Muscle of leg (tissue), 16 donors: ENCODE results near the gene SELENOK. TPM values are rescaled to one million over a fixed set of nuclear protein-coding genes. Genes with fewer than 3 reads are reported as not detected.
A peak's percentile ranks its signal among the peaks of the same experiment; 100 is the strongest.

Experiments used
- DNase-seq: peaks from one replicate; pipeline ENCODE4 v3.0.0; 2013
- H3K27ac ChIP-seq: one replicate; pipeline ENCODE4 v1.5.1; 2013; ENCODE audit warnings: mild to moderate bottlenecking, low read length, control low read depth
- H3K27me3 ChIP-seq: one replicate; pipeline ENCODE4 v1.6.1; 2013; ENCODE audit warnings: low read length; ENCODE audit not compliant: control insufficient read depth, insufficient read depth
- H3K36me3 ChIP-seq: one replicate; pipeline ENCODE4 v1.6.1; 2013; ENCODE audit warnings: low read length; ENCODE audit not compliant: control insufficient read depth, insufficient read depth
- H3K4me1 ChIP-seq: one replicate; pipeline ENCODE4 v1.6.1; 2013; ENCODE audit warnings: low read length; ENCODE audit not compliant: control insufficient read depth, insufficient read depth
- H3K4me3 ChIP-seq: one replicate; pipeline ENCODE4 v1.5.1; 2013; ENCODE audit warnings: low read length, control low read depth
- H3K9me3 ChIP-seq: replicated peaks from 2 replicates; pipeline ENCODE4 v1.6.1; 2013; ENCODE audit warnings: low read depth, low read length; ENCODE audit not compliant: control insufficient read depth
- WGBS: methylation state at CpG from one replicate; pipeline ENCODE4 v1.1.5; 2013; ENCODE audit warnings: missing lambda C conversion rate; ENCODE audit not compliant: insufficient coverage; 5-methylcytosine and 5-hydroxymethylcytosine counted together
- long read RNA-seq, 11 donors: transcript quantifications; one replicate each; lab custom pipeline, GENCODE V29; 2026
- polyA plus RNA-seq, 8 donors: library from polyadenylated mRNA; unstranded; fragments of 120-200 nt; gene quantifications; one replicate each; pipeline versions ENCODE4 v1.2.1 to v1.2.3, GENCODE V29; 2013; ENCODE audit warnings: inconsistent platforms in 1 of 8, low replicate concordance in 1 of 8; ENCODE audit not compliant: insufficient read length in 8 of 8, insufficient read depth in 1 of 8
- total RNA-seq: library from RNA; stranded (reverse); fragments of 120-200 nt; gene quantifications from one replicate; pipeline ENCODE4 v1.2.4, GENCODE V29; 2013

SELENOK gene
- total RNA-seq (35.1 TPM), polyA plus RNA-seq (10 to 100 TPM; 38.3 to 53.9 (median 48.3) TPM)
- long read RNA-seq, donor 1, transcript SELENOK-204 (5 exons, 1,633 nt) = major isoform, 16 of 16 reads
- long read RNA-seq, donor 1, partial matches to known transcripts = 0 of 16 reads
- long read RNA-seq, donor 1, other reads (novel, unspliced or antisense) = 0 of 16 reads
- long read RNA-seq, donor 2, transcript SELENOK-204 (5 exons, 1,633 nt) = major isoform, 8 of 8 reads
- long read RNA-seq, donor 2, partial matches to known transcripts = 0 of 8 reads
- long read RNA-seq, donor 2, other reads (novel, unspliced or antisense) = 0 of 8 reads
- long read RNA-seq, donor 3, transcript SELENOK-204 (5 exons, 1,633 nt) = major isoform, 36 of 37 reads
- long read RNA-seq, donor 3, partial matches to known transcripts = 0 of 37 reads
- long read RNA-seq, donor 3, other reads (novel, unspliced or antisense) = 0 of 37 reads
- long read RNA-seq, donor 4, transcript SELENOK-204 (5 exons, 1,633 nt) = major isoform, 15 of 18 reads
- long read RNA-seq, donor 4, partial matches to known transcripts = 0 of 18 reads
- long read RNA-seq, donor 4, other reads (novel, unspliced or antisense) = 0 of 18 reads
- long read RNA-seq, donor 5, transcript SELENOK-204 (5 exons, 1,633 nt) = major isoform, 80 of 97 reads
- long read RNA-seq, donor 5, partial matches to known transcripts = 15 of 97 reads
- long read RNA-seq, donor 5, other reads (novel, unspliced or antisense) = 0 of 97 reads
- long read RNA-seq, donor 6, transcript SELENOK-204 (5 exons, 1,633 nt) = major isoform, 58 of 76 reads
- long read RNA-seq, donor 6, partial matches to known transcripts = 12 of 76 reads
- long read RNA-seq, donor 6, other reads (novel, unspliced or antisense) = 0 of 76 reads
- long read RNA-seq, donor 7, transcript SELENOK-204 (5 exons, 1,633 nt) = major isoform, 35 of 51 reads
- long read RNA-seq, donor 7, partial matches to known transcripts = 13 of 51 reads
- long read RNA-seq, donor 7, other reads (novel, unspliced or antisense) = 0 of 51 reads
- long read RNA-seq, donor 8, transcript SELENOK-204 (5 exons, 1,633 nt) = major isoform, 36 of 41 reads
- long read RNA-seq, donor 8, partial matches to known transcripts = 5 of 41 reads
- long read RNA-seq, donor 8, other reads (novel, unspliced or antisense) = 0 of 41 reads
- long read RNA-seq, donor 9, transcript SELENOK-204 (5 exons, 1,633 nt) = major isoform, 25 of 30 reads
- long read RNA-seq, donor 9, partial matches to known transcripts = 0 of 30 reads
- long read RNA-seq, donor 9, other reads (novel, unspliced or antisense) = 0 of 30 reads
- long read RNA-seq, donor 10, transcript SELENOK-204 (5 exons, 1,633 nt) = major isoform, 46 of 54 reads
- long read RNA-seq, donor 10, partial matches to known transcripts = 7 of 54 reads
- long read RNA-seq, donor 10, other reads (novel, unspliced or antisense) = 0 of 54 reads
- long read RNA-seq, donor 11, transcript SELENOK-204 (5 exons, 1,633 nt) = major isoform, 31 of 35 reads
- long read RNA-seq, donor 11, partial matches to known transcripts = 0 of 35 reads
- long read RNA-seq, donor 11, other reads (novel, unspliced or antisense) = 0 of 35 reads

DNA sequence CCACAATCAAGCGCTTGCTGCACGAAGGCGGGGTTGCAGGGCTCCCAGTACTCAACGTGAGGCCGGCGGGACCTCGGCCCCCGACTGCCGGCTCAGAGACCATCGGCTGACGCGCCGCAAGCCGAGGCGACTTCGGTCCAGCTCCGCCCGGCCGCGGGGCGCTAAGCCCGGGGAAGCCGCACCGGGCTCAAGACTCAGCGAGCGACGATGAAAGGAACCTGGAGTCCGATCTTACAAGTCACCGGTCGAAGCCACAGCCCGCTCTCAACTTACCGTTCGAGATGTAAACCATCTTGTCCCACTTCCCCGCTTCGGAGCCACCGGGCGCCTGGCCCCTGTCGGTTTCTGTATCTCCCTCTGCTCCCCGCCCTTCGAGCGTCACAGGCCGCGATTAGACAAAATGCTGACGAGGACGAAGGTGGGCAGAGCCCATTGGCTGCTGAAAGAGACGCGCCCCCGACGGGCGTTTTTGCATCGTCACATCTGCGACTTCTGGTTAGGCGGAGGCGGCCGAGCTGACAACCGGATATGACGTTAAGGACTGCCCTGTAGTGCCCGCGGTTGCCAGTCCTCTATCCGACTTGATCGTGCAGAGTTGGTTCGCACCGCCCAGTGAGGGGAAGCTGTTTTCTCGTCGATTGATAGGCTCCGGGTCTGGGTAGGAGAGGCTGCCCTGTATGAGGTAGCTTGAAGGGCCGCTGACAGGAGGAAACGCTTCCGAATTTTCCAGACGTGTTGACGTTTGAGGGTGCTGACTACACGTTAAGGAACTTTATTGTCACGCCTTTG lies at the start of gene SELENOK:
Gene SELENOK (minus strand): TSS at position 363 of the 789 bp plus-strand sequence.
- peak within 1 kb of the TSS; percentile 94 for H3K4me3 ChIP-seq
- peak; percentile 100 for DNase-seq
- WGBS = under 1% methylated on average over 71 of the region's 73 CpGs
- no peaks in the 10 kb centered on the region for H3K9me3 ChIP-seq
- H3K4me1 ChIP-seq = peaks cover 9% of the 10 kb centered on the region
- H3K36me3 ChIP-seq = no peaks in the 10 kb centered on the region
- H3K27ac ChIP-seq = peak within 1 kb of the TSS; percentile 96
- H3K27me3 ChIP-seq = peaks cover 4% of the 10 kb centered on the region

DNA sequence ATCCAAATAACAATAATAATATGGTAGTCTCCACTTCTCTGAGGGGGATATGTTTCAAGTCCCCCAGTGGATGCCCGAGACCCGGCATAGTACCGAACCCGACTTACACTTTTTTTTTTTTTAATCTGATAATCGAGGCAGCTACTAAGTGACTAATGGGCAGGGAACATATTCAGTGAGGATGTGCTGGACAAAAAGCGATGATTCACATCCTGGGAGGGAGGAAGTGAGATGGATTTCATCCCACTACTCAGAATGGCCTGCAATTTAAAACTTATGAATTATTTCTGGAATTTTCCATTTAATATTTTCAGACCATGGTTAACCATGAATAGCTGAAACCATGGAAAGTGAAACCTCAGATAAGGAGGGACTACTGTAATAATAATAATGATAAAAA lies 49.5 kb upstream of the SELENOK start:
- whole genome bisulfite sequencing = no CpG with 5 or more reads among the region's 6 CpGs
- no peak overlapping the region for H3K4me3 ChIP-seq

DNA sequence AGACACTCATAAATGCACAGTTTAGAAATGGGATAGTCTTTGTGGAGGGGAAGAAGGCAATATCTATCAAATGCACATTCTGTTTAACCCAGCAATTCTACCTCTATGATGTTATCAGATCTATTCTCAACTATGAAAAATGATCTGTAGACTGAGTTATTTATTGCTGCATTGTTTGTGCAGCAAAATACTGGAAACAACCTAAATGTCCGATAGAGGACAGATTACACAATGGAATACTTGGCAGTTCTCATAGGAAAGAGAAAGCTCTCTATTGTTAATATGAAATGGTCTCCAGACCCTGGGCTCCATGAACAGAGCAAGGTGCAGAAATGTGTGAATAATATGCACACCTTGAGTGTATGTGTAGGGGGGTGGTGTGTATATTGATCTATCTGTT lies 49.0 kb upstream of the SELENOK start:
- peaks cover 4% of the 10 kb centered on the region for H3K27me3 ChIP-seq
- WGBS = no CpG with 5 or more reads among the region's 1 CpG
- H3K4me1 ChIP-seq = no peaks in the 10 kb centered on the region
- no peak overlapping the region for H3K4me3 ChIP-seq
- no peaks in the 10 kb centered on the region for H3K36me3 ChIP-seq
- peaks cover 3% of the 10 kb centered on the region for H3K9me3 ChIP-seq
- no peak for DNase-seq
- no peak overlapping the region for H3K27ac ChIP-seq

More for the DNA sequence above, 49.5 kb upstream of the SELENOK start:
- Histone ChIP-seq H3K27me3 (peaks cover 4% of the 10 kb centered on the region), H3K9me3 (peaks cover 6% of the 10 kb centered on the region), H3K36me3 (no peaks in the 10 kb centered on the region), H3K27ac (no peak overlapping the region), H3K4me1 (no peaks in the 10 kb centered on the region)
- DNase-seq = no peak

DNA sequence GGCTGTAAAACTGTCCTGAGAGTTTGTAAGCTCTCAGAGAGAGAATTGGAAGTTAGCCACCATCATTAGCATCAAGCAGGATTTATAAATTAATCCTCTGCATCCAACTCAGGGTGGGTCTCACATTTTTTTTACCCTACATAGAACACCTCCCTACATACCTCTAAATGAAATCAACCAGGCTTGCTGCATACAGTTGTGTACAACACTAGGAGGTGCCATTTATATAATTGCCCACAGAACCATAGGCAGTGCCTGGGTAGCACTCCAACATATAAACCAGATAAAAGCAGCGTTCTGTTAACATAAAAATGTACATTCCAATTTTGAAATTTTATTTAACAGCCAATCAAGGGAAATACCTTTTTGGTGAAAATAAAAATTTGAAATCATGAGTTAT lies 48.2 kb upstream of the SELENOK start:
- no peak for DNase-seq
- Histone ChIP-seq H3K36me3 (no peaks in the 10 kb centered on the region), H3K4me1 (no peaks in the 10 kb centered on the region), H3K27ac (no peak overlapping the region), H3K9me3 (peaks cover 3% of the 10 kb centered on the region), H3K4me3 (no peak overlapping the region), H3K27me3 (peaks cover 4% of the 10 kb centered on the region)
- no CpG with 5 or more reads among the region's 1 CpG for WGBS

DNA sequence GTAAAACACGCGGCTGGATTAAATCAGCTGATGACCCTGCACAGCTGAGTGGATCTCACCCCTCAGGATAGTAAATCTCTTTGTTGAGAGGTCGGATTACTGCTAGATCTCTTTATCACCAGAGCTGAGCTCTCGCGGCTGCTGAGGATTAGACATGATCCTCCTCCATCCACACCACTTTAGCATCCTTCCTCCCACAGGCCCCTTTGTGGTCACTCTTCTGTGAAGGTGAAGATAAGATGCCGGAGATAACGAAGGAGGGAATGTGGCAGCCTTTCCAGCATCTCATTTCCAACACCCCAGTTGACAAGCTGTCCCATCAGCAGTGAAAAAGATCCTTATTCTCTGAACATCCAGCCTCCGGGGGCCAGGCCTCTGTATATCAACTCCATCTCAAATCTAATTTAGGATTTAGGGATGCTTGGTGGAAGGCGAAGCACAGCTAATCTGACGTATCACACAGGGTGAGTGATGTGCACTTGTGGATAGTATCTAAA lies 47.5 kb upstream of the SELENOK start:
- peaks cover 3% of the 10 kb centered on the region for H3K9me3 ChIP-seq
- no peaks in the 10 kb centered on the region for H3K4me1 ChIP-seq
- H3K36me3 ChIP-seq = no peaks in the 10 kb centered on the region
- H3K4me3 ChIP-seq = no peak overlapping the region
- WGBS = no CpG with 5 or more reads among the region's 10 CpGs
- peaks cover 4% of the 10 kb centered on the region for H3K27me3 ChIP-seq
- H3K27ac ChIP-seq = no peak overlapping the region
- DNase-seq = no peak

DNA sequence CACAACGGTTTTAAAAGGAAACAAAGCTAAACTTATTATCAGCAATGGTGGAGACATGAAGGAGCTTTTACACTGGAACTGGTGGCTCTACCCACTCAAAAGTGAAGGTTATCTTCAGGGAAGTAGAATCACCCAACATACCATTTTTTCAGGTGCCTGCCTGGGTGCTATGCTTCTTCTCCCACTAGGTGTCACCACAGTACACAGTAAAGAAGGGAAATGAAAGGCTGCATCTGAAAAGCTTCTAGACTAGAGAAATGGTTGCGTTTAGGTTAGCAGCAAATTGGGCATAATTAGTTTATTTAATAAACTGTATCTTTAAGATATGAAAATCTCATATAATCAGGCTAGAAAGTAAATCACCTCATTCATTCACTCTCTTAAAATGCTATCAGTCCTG lies 47.0 kb upstream of the SELENOK start:
- DNase-seq = peak; percentile 62

DNA sequence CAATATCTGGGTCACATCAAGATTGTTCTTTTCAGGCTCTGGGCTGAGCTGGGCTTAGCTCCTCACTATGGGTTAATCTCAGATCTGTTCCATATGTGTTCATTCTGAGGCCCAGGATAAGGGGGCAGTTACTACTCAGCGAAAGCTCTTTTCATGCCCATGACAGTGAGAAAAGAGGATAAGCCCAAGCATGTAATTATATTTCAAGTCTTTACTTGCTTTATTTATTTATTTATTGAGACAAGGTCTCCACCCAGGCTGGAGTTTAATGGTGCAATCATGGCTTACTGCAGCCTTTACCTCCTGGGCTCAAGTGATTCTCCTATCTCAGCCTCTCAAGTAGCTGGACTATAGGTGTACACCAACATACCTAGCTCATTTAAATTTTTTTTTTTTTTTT lies 44.7 kb upstream of the SELENOK start:
- no peak overlapping the region for H3K27ac ChIP-seq
- H3K36me3 ChIP-seq = no peaks in the 10 kb centered on the region
- H3K9me3 ChIP-seq = peaks cover 3% of the 10 kb centered on the region
- no peak for DNase-seq
- no CpG with 5 or more reads among the region's 1 CpG for WGBS
- H3K27me3 ChIP-seq = peaks cover 4% of the 10 kb centered on the region
- no peaks in the 10 kb centered on the region for H3K4me1 ChIP-seq
- no peak overlapping the region for H3K4me3 ChIP-seq

More for the DNA sequence above, 47.0 kb upstream of the SELENOK start:
- no peaks in the 10 kb centered on the region for H3K36me3 ChIP-seq
- H3K4me3 ChIP-seq = no peak overlapping the region
- peaks cover 3% of the 10 kb centered on the region for H3K9me3 ChIP-seq
- no peaks in the 10 kb centered on the region for H3K4me1 ChIP-seq
- H3K27me3 ChIP-seq = peaks cover 4% of the 10 kb centered on the region
- H3K27ac ChIP-seq = no peak overlapping the region
- WGBS = no CpG with 5 or more reads among the region's 2 CpGs

DNA sequence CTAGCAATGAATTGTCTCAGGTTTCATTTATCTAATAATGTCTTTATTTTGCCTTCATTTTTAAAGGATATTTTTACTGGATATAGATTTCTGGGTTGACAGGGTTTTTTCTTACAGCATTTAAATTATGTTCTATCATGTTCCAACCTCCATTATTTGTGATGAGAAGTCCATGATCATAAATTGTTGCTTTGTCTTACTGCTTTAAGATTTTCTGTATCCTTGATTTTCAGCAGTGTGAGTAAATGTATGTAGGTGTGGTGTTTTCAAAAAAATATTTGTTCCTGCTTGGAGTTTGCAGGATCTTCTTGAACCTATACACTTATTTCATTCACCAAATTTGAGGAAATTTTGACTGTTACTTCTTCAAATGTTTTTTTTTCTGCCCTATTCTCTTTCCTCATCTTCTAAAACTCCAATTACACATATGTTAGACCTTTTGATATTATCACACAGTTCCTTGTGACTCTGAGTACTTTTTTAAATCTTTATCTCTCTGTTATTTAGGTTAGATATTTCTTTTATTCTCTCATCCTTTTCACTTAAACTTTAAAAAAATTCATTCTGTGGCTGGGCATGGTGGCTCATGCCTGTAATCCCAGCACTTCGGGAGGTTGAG lies 43.7 kb upstream of the SELENOK start:
- no CpG with 5 or more reads among the region's 1 CpG for WGBS
- no peak for DNase-seq
- H3K36me3 ChIP-seq = no peaks in the 10 kb centered on the region
- no peaks in the 10 kb centered on the region for H3K4me1 ChIP-seq
- H3K9me3 ChIP-seq = peaks cover 3% of the 10 kb centered on the region
- H3K27ac ChIP-seq = no peak overlapping the region
- no peak overlapping the region for H3K4me3 ChIP-seq
- peaks cover 4% of the 10 kb centered on the region for H3K27me3 ChIP-seq
